Measurements from ENCODE around the gene RAB19. TPM values are rescaled to one million over a fixed set of nuclear protein-coding genes. Genes with fewer than 3 reads are reported as not detected.
A peak's percentile ranks its signal among the peaks of the same experiment; 100 is the strongest.

The RAB19 gene
- total and polyA plus RNA-seq, 2 of the 8 experiments (the other 6 are each of a cell fraction or from before 2014, with no cell fraction given): 9.8 to 11.0 TPM

Small RNA genes within 50 kb of the gene (small RNA-seq; reads per million reads assigned to genes)
- gene RNA5SP247 (ENCODE audit: insufficient read depth): not detected
- 156 reads per million, percentile 98 among the genes with 10 or more reads in this experiment for gene RNA5SP248 (ENCODE audit: insufficient read depth)

Other genes starting within 250 kb of the RAB19 start
- 11.6 and 12.5 TPM in 2 replicates for gene KDM7A, start 227.1 kb upstream of the RAB19 start, total RNA-seq (2021; fragmentation: NEBNext Ultra II Directional; extraction: Animal tissue kit (Norgen Biotek cat#: 25700))
- gene KDM7A, start 227.1 kb upstream of the RAB19 start, polyA plus RNA-seq (2011; rRNA removed): 1.7 and 2.2 TPM in 2 replicates
- 47.3 and 58.2 TPM in 2 replicates for gene SLC37A3, start 5.5 kb upstream of the RAB19 start, total RNA-seq (2021; fragmentation: NEBNext Ultra II Directional; extraction: Animal tissue kit (Norgen Biotek cat#: 25700))
- gene SLC37A3, start 5.5 kb upstream of the RAB19 start, polyA plus RNA-seq (2011; rRNA removed): 71.0 and 74.1 TPM in 2 replicates
- gene MKRN1, start 75.4 kb downstream of the RAB19 start, total RNA-seq (2021; fragmentation: NEBNext Ultra II Directional; extraction: Animal tissue kit (Norgen Biotek cat#: 25700)): 94.6 and 99.6 TPM in 2 replicates
- gene MKRN1, start 75.4 kb downstream of the RAB19 start, polyA plus RNA-seq (2011; rRNA removed): 35.1 and 46.2 TPM in 2 replicates
- 11.4 and 13.0 TPM in 2 replicates for gene DENND2A, start 236.8 kb downstream of the RAB19 start, total RNA-seq (2021; fragmentation: NEBNext Ultra II Directional; extraction: Animal tissue kit (Norgen Biotek cat#: 25700))
- gene DENND2A, start 236.8 kb downstream of the RAB19 start, polyA plus RNA-seq (2011; rRNA removed): 5.0 and 6.0 TPM in 2 replicates

Measured in H1 (cell line).